HL-60 (cell line): Measurements from ENCODE around the gene PRRT2.

Experiments used
- GABPA ChIP-seq: IDR thresholded peaks from 2 replicates; pipeline ENCODE4 v1.6.1; 2012; ENCODE audit warnings: low read depth
- POLR2AphosphoS5 ChIP-seq: IDR thresholded peaks from 2 replicates; pipeline ENCODE4 v1.6.1; 2012; ENCODE audit warnings: low read depth
- TF ChIP-seq, protein P1 (sequence below): IDR thresholded peaks from one replicate; pipeline ENCODE4 v1.5.1; 2011; ENCODE audit warnings: low read length, control low read depth, inconsistent platforms; ENCODE audit not compliant: insufficient read depth
- TF ChIP-seq, protein P2 (sequence below): IDR thresholded peaks from 2 replicates; pipeline ENCODE4 v1.6.1; 2012; ENCODE audit warnings: low read depth; ENCODE audit not compliant: insufficient replicate concordance

DNA sequence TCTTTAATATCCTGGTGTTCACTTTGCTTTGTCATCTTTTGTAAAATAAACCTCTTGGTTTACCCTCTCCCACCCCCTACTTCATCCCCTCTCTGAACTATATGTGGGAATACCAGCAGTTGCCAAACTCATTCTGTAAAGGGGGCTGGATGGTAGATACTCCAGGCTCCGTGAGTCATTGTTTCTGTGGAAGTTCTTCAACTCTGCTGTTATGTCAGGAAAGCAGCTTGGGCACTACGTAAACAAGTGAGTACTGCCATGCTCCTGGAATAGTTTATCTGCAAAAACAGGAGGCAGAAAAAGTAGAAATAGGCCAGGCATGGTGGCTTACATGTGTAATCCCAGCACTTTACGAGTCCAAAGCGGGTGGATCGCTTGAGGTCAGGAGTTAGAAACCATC lies 25.8 kb downstream of the PRRT2 start:
- TF ChIP-seq, protein P1, sequence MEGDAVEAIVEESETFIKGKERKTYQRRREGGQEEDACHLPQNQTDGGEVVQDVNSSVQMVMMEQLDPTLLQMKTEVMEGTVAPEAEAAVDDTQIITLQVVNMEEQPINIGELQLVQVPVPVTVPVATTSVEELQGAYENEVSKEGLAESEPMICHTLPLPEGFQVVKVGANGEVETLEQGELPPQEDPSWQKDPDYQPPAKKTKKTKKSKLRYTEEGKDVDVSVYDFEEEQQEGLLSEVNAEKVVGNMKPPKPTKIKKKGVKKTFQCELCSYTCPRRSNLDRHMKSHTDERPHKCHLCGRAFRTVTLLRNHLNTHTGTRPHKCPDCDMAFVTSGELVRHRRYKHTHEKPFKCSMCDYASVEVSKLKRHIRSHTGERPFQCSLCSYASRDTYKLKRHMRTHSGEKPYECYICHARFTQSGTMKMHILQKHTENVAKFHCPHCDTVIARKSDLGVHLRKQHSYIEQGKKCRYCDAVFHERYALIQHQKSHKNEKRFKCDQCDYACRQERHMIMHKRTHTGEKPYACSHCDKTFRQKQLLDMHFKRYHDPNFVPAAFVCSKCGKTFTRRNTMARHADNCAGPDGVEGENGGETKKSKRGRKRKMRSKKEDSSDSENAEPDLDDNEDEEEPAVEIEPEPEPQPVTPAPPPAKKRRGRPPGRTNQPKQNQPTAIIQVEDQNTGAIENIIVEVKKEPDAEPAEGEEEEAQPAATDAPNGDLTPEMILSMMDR = no peak
- TF ChIP-seq, protein P2, sequence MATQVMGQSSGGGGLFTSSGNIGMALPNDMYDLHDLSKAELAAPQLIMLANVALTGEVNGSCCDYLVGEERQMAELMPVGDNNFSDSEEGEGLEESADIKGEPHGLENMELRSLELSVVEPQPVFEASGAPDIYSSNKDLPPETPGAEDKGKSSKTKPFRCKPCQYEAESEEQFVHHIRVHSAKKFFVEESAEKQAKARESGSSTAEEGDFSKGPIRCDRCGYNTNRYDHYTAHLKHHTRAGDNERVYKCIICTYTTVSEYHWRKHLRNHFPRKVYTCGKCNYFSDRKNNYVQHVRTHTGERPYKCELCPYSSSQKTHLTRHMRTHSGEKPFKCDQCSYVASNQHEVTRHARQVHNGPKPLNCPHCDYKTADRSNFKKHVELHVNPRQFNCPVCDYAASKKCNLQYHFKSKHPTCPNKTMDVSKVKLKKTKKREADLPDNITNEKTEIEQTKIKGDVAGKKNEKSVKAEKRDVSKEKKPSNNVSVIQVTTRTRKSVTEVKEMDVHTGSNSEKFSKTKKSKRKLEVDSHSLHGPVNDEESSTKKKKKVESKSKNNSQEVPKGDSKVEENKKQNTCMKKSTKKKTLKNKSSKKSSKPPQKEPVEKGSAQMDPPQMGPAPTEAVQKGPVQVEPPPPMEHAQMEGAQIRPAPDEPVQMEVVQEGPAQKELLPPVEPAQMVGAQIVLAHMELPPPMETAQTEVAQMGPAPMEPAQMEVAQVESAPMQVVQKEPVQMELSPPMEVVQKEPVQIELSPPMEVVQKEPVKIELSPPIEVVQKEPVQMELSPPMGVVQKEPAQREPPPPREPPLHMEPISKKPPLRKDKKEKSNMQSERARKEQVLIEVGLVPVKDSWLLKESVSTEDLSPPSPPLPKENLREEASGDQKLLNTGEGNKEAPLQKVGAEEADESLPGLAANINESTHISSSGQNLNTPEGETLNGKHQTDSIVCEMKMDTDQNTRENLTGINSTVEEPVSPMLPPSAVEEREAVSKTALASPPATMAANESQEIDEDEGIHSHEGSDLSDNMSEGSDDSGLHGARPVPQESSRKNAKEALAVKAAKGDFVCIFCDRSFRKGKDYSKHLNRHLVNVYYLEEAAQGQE = no peak
- TF ChIP-seq POLR2AphosphoS5 = no peak
- TF ChIP-seq GABPA = no peak
